ENCODE measurements around the gene CCDC69.
A peak's percentile ranks its signal among the peaks of the same experiment; 100 is the strongest.

Gene CCDC69

GRCh38 chr5:151254556-151254955, 30.7 kb upstream of the CCDC69 start:
- TF ChIP-seq CTCF (IDR thresholded peaks at IDR 0.05; ENCODE audit: low read depth, low read length): no peak
- no peaks in the 10 kb centered on the region for H3K36me3 ChIP-seq
- H3K27me3 ChIP-seq: no peaks in the 10 kb centered on the region
- H3K4me1 ChIP-seq: no peaks in the 10 kb centered on the region
- no peaks in the 10 kb centered on the region for H3K9me3 ChIP-seq
- no peak for DNase-seq
- H3K4me3 ChIP-seq (ENCODE audit: low read depth, low read length): no peak overlapping the region

GRCh38 chr5:151253605-151253950, 29.7 kb upstream of the CCDC69 start:
- no peaks in the 10 kb centered on the region for H3K4me1 ChIP-seq
- DNase-seq: no peak
- no peaks in the 10 kb centered on the region for H3K9me3 ChIP-seq
- TF ChIP-seq CTCF (IDR thresholded peaks at IDR 0.05; ENCODE audit: low read depth, low read length): no peak
- H3K27me3 ChIP-seq: no peaks in the 10 kb centered on the region
- peak overlapping the region; percentile 68 for H3K4me3 ChIP-seq (ENCODE audit: low read depth, low read length)
- H3K36me3 ChIP-seq: no peaks in the 10 kb centered on the region

- Histone ChIP-seq H3K36me3 (no peaks in the 10 kb centered on the region), H3K27me3 (no peaks in the 10 kb centered on the region), H3K4me3 (ENCODE audit: low read depth, low read length) (peak within 1 kb of the TSS; percentile 68), H3K4me1 (no peaks in the 10 kb centered on the region), H3K9me3 (no peaks in the 10 kb centered on the region)
- DNase-seq: peak; percentile 99
- TF ChIP-seq CTCF (IDR thresholded peaks at IDR 0.05; ENCODE audit: low read depth, low read length): no peak
Observed at GRCh38 chr5:151252762-151253604, 29.1 kb upstream of the CCDC69 start, which contains the start of gene GM2A. Gene GM2A (plus strand): TSS chr5:151253185. CDS start chr5:151253217, 32 bp downstream.

GRCh38 chr5:151251621-151252020, 27.7 kb upstream of the CCDC69 start:
- no peak for TF ChIP-seq CTCF (IDR thresholded peaks at IDR 0.05; ENCODE audit: low read depth, low read length)
- DNase-seq: no peak
- no peaks in the 10 kb centered on the region for H3K27me3 ChIP-seq
- H3K4me1 ChIP-seq: no peaks in the 10 kb centered on the region
- no peaks in the 10 kb centered on the region for H3K9me3 ChIP-seq
- H3K36me3 ChIP-seq: no peaks in the 10 kb centered on the region
- H3K4me3 ChIP-seq (ENCODE audit: low read depth, low read length): no peak overlapping the region

GRCh38 chr5:151251001-151251551, 27.2 kb upstream of the CCDC69 start:
- H3K4me1 ChIP-seq: no peaks in the 10 kb centered on the region
- no peaks in the 10 kb centered on the region for H3K9me3 ChIP-seq
- no peaks in the 10 kb centered on the region for H3K36me3 ChIP-seq
- no peaks in the 10 kb centered on the region for H3K27me3 ChIP-seq
- H3K4me3 ChIP-seq (ENCODE audit: low read depth, low read length): no peak overlapping the region
- TF ChIP-seq CTCF (IDR thresholded peaks at IDR 0.05; ENCODE audit: low read depth, low read length): no peak
- no peak for DNase-seq

- H3K9me3 ChIP-seq: no peaks in the 10 kb centered on the region
- H3K4me3 ChIP-seq (ENCODE audit: low read depth, low read length): no peak overlapping the region
- no peaks in the 10 kb centered on the region for H3K4me1 ChIP-seq
- H3K27me3 ChIP-seq: no peaks in the 10 kb centered on the region
- H3K36me3 ChIP-seq: no peaks in the 10 kb centered on the region
- no peak for DNase-seq
- no peak for TF ChIP-seq CTCF (IDR thresholded peaks at IDR 0.05; ENCODE audit: low read depth, low read length)
Observed at GRCh38 chr5:151250346-151251000, 26.6 kb upstream of the CCDC69 start.

All from BE2C (cell line).